ENCODE data around the gene TMEM44. TPM values are rescaled to one million over a fixed set of nuclear protein-coding genes. Genes with fewer than 3 reads are reported as not detected.
"Not testable (repeated sequence)": the region's sequence is repeated elsewhere in the genome, so short reads cannot be mapped to it uniquely, and the experiment has no call there.

Gene TMEM44
- total RNA-seq, 2 donors from 2014 or later, result 1.8 to 9.6 TPM

GRCh38 chr3:194608981-194609380 is 24.2 kb downstream of the TMEM44 start:
- 80 to 82% methylated on average over 8 to 9 of the region's 9 CpGs for WGBS, 2 donors
- no peaks in the 10 kb centered on the region for H3K27me3 ChIP-seq
- DNase-seq (no peak), ATAC-seq (no peak)
- H3K27ac ChIP-seq, result no peak overlapping the region
- intact Hi-C loops (cut with DNase I), result no loop called here
- no peaks in the 10 kb centered on the region for H3K36me3 ChIP-seq (replicated peaks in 1 of 2; ENCODE audit: insufficient read depth in 1 of 2, low read depth in 2 of 2)
- TF ChIP-seq CTCF (IDR thresholded peaks at IDR 0.05) (no peak), POLR2A (IDR thresholded peaks at IDR 0.05) (no peak)
- H3K4me1 ChIP-seq, result no peaks in the 10 kb centered on the region
- H3K4me3 ChIP-seq, result no peak overlapping the region
- no peaks in the 10 kb centered on the region for H3K9me3 ChIP-seq

GRCh38 chr3:194607592-194608389 is 25.4 kb downstream of the TMEM44 start:
- intact Hi-C loops (cut with DNase I), result no loop called here
- H3K36me3 ChIP-seq (replicated peaks in 1 of 2; ENCODE audit: insufficient read depth in 1 of 2, low read depth in 2 of 2), result no peaks in the 10 kb centered on the region
- H3K9me3 ChIP-seq, result no peaks in the 10 kb centered on the region
- ATAC-seq, result no peak
- DNase-seq, result no peak
- no peak overlapping the region for H3K27ac ChIP-seq
- H3K4me1 ChIP-seq, result no peaks in the 10 kb centered on the region
- no peaks in the 10 kb centered on the region for H3K27me3 ChIP-seq
- no peak for TF ChIP-seq CTCF (IDR thresholded peaks at IDR 0.05)
- TF ChIP-seq POLR2A (IDR thresholded peaks at IDR 0.05), result no peak
- H3K4me3 ChIP-seq, result no peak overlapping the region
- 66% methylated on average over 5 to 10 of the region's 10 CpGs for WGBS, 2 donors

GRCh38 chr3:194606941-194607340 is 26.3 kb downstream of the TMEM44 start:
- TF ChIP-seq CTCF (IDR thresholded peaks at IDR 0.05) (no peak), POLR2A (IDR thresholded peaks at IDR 0.05) (no peak)
- no peak overlapping the region for H3K27ac ChIP-seq
- no peaks in the 10 kb centered on the region for H3K4me1 ChIP-seq
- no peaks in the 10 kb centered on the region for H3K36me3 ChIP-seq (replicated peaks in 1 of 2; ENCODE audit: insufficient read depth in 1 of 2, low read depth in 2 of 2)
- no peak for ATAC-seq
- H3K27me3 ChIP-seq, result no peaks in the 10 kb centered on the region
- no peaks in the 10 kb centered on the region for H3K9me3 ChIP-seq
- H3K4me3 ChIP-seq, result no peak overlapping the region
- DNase-seq, result no peak
- intact Hi-C loops (cut with DNase I), result no loop called here
- WGBS, 2 donors, result 87 to 97% methylated on average over 3 of the region's 3 CpGs

GRCh38 chr3:194606163-194606562 is 27.1 kb downstream of the TMEM44 start:
- TF ChIP-seq CTCF (IDR thresholded peaks at IDR 0.05), result no peak
- no peak for TF ChIP-seq POLR2A (IDR thresholded peaks at IDR 0.05)

GRCh38 chr3:194605314-194605713 is 27.9 kb downstream of the TMEM44 start:
- ATAC-seq; H3K36me3 ChIP-seq (replicated peaks in 1 of 2; ENCODE audit: insufficient read depth in 1 of 2, low read depth in 2 of 2); DNase-seq; H3K4me1 ChIP-seq; intact Hi-C loops (cut with DNase I); H3K9me3 ChIP-seq; H3K4me3 ChIP-seq; H3K27me3 ChIP-seq; H3K27ac ChIP-seq: not testable (repeated sequence)
- WGBS, 2 donors, result 80 to 88% methylated on average over 7 of the region's 7 CpGs

More at GRCh38 chr3:194606163-194606562, 27.1 kb downstream of the TMEM44 start:
- H3K27me3 ChIP-seq, result no peaks in the 10 kb centered on the region
- H3K4me1 ChIP-seq, result no peaks in the 10 kb centered on the region
- WGBS, 2 donors, result 78 to 84% methylated on average over 4 to 8 of the region's 8 CpGs
- H3K4me3 ChIP-seq, result no peak overlapping the region
- no peak overlapping the region for H3K27ac ChIP-seq
- H3K36me3 ChIP-seq (replicated peaks in 1 of 2; ENCODE audit: insufficient read depth in 1 of 2, low read depth in 2 of 2), result no peaks in the 10 kb centered on the region
- DNase-seq (no peak), ATAC-seq (no peak)
- intact Hi-C loops (cut with DNase I), result no loop called here
- H3K9me3 ChIP-seq, result no peaks in the 10 kb centered on the region

Data from body of pancreas (tissue), 4 donors.